ENCODE results near the gene MYH15. TPM values are rescaled to one million over a fixed set of nuclear protein-coding genes. Genes with fewer than 3 reads are reported as not detected.

MYH15 gene
- total and polyA plus RNA-seq, 4 donors: 0.06 to 0.31 (median 0.25) TPM

- no peak for ATAC-seq (ENCODE audit: insufficient read depth, low FRiP score)
Measured at GRCh38 chr3:108391917-108392593, 118.3 kb downstream of the MYH15 start.

GRCh38 chr3:108389372-108389771 is 121.0 kb downstream of the MYH15 start:
- DNase-seq (no peak), ATAC-seq (ENCODE audit: insufficient read depth, low FRiP score) (no peak)
- Histone ChIP-seq H3K9ac (ENCODE audit: insufficient read depth in 1 of 2, low read length in 2 of 2) (no peak overlapping the region), H3K9me3 (ENCODE audit: control insufficient read depth in 4 of 4, insufficient read depth in 3 of 4, low read length in 3 of 4) (no peaks in the 10 kb centered on the region), H3K4me1 (ENCODE audit: control insufficient read depth in 5 of 5, insufficient read depth in 5 of 5, low read length in 5 of 5) (peaks cover 0 to 6% (median 0%) of the 10 kb centered on the region in 5 donors), H3K27ac (ENCODE audit: low read depth in 1 of 2, low read length in 1 of 2) (no peak overlapping the region), H3K4me3 (no peak overlapping the region), H3K36me3 (ENCODE audit: control insufficient read depth in 4 of 4, insufficient read depth in 4 of 4, low read length in 4 of 4) (no peaks in the 10 kb centered on the region), H3K27me3 (ENCODE audit: control insufficient read depth in 3 of 3, insufficient read depth in 3 of 3, low read length in 2 of 3) (no peaks in the 10 kb centered on the region)
- 57 to 62% methylated on average over 1 of the region's 1 CpG for WGBS, 2 donors
- no peak for TF ChIP-seq CTCF (IDR thresholded peaks at IDR 0.05; ENCODE audit: control extremely low read depth, extremely low read depth)

More at GRCh38 chr3:108391917-108392593, 118.3 kb downstream of the MYH15 start:
- TF ChIP-seq CTCF (IDR thresholded peaks at IDR 0.05; ENCODE audit: control extremely low read depth, extremely low read depth): no peak
- H3K9ac ChIP-seq (ENCODE audit: insufficient read depth in 1 of 2, low read length in 2 of 2): no peak overlapping the region
- no peaks in the 10 kb centered on the region for H3K36me3 ChIP-seq (ENCODE audit: control insufficient read depth in 4 of 4, insufficient read depth in 4 of 4, low read length in 4 of 4)
- no peaks in the 10 kb centered on the region for H3K9me3 ChIP-seq (ENCODE audit: control insufficient read depth in 4 of 4, insufficient read depth in 3 of 4, low read length in 3 of 4)
- H3K27me3 ChIP-seq (ENCODE audit: control insufficient read depth in 3 of 3, insufficient read depth in 3 of 3, low read length in 2 of 3): no peaks in the 10 kb centered on the region
- DNase-seq: peak in 1 of 3 donors; percentile 47
- no peak overlapping the region for H3K4me3 ChIP-seq
- H3K4me1 ChIP-seq (ENCODE audit: control insufficient read depth in 5 of 5, insufficient read depth in 5 of 5, low read length in 5 of 5): peaks cover 0 to 6% (median 0%) of the 10 kb centered on the region in 5 donors
- H3K27ac ChIP-seq (ENCODE audit: low read depth in 1 of 2, low read length in 1 of 2): no peak overlapping the region
- 66 to 77% methylated on average over 3 of the region's 3 CpGs for WGBS, 2 donors

- WGBS, 2 donors: 72 to 79% methylated on average over 12 of the region's 12 CpGs
- no peaks in the 10 kb centered on the region for H3K27me3 ChIP-seq (ENCODE audit: control insufficient read depth in 3 of 3, insufficient read depth in 3 of 3, low read length in 2 of 3)
- no peak overlapping the region for H3K9ac ChIP-seq (ENCODE audit: insufficient read depth in 1 of 2, low read length in 2 of 2)
- peaks cover 0 to 6% (median 0%) of the 10 kb centered on the region in 5 donors for H3K4me1 ChIP-seq (ENCODE audit: control insufficient read depth in 5 of 5, insufficient read depth in 5 of 5, low read length in 5 of 5)
- H3K27ac ChIP-seq (ENCODE audit: low read depth in 1 of 2, low read length in 1 of 2): no peak overlapping the region
- no peak overlapping the region for H3K4me3 ChIP-seq
- TF ChIP-seq CTCF (IDR thresholded peaks at IDR 0.05; ENCODE audit: control extremely low read depth, extremely low read depth): no peak
- H3K36me3 ChIP-seq (ENCODE audit: control insufficient read depth in 4 of 4, insufficient read depth in 4 of 4, low read length in 4 of 4): no peaks in the 10 kb centered on the region
- H3K9me3 ChIP-seq (ENCODE audit: control insufficient read depth in 4 of 4, insufficient read depth in 3 of 4, low read length in 3 of 4): no peaks in the 10 kb centered on the region
- no peak for ATAC-seq (ENCODE audit: insufficient read depth, low FRiP score)
- no peak for DNase-seq
Measured at GRCh38 chr3:108388136-108389132, 122.0 kb downstream of the MYH15 start.

All from lung (tissue), 12 donors.